GM20431 (cell line): ENCODE measurements around the gene XAB2.

ENCODE experiments used
- in situ Hi-C: fragments of 300-500 bp; cut with MseI, MboI; formaldehyde crosslinking; loops from one replicate; pipeline ENCODE4 v1.15.0; 2020; ENCODE audit warnings: low sequenced_read_pairs; ENCODE audit not compliant: unreplicated experiment

XAB2 gene

GRCh38 chr19:7636317-7636690 lies 7.0 kb upstream of the XAB2 start:
- in situ Hi-C loops = no loop called here

GRCh38 chr19:7635670-7636069 lies 6.3 kb upstream of the XAB2 start:
- in situ Hi-C loops = no loop called here

GRCh38 chr19:7633698-7634097 lies 4.4 kb upstream of the XAB2 start, which contains the start of gene PCP2:
TSS of gene PCP2 (minus strand) at chr19:7633719. CDS start at chr19:7633457, 262 bp downstream.
- in situ Hi-C loops = no loop called here

- in situ Hi-C loops = no loop called here
Observed at GRCh38 chr19:7632340-7633203, 3.2 kb upstream of the XAB2 start.

DNA sequence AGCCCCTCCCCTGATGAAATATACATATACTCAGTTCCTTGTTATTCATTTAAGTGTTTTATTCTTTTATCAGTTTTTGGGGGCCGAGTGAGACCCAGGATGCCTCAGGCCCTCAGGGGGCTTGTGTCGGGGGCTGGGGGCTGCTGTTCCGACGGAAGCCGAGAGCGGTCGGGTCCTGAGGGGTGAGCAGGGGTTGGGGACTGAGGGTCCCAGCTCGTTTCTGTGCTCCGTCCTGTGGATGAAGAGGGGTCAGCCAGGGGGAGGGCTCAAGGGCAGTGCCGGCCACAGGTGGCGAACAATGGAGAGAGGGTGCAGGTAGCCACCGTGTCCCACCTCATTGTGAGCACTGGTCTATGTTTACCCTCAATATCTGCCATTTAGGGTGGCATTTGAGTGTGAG lies 2.2 kb upstream of the XAB2 start:
- in situ Hi-C loops = no loop called here

DNA sequence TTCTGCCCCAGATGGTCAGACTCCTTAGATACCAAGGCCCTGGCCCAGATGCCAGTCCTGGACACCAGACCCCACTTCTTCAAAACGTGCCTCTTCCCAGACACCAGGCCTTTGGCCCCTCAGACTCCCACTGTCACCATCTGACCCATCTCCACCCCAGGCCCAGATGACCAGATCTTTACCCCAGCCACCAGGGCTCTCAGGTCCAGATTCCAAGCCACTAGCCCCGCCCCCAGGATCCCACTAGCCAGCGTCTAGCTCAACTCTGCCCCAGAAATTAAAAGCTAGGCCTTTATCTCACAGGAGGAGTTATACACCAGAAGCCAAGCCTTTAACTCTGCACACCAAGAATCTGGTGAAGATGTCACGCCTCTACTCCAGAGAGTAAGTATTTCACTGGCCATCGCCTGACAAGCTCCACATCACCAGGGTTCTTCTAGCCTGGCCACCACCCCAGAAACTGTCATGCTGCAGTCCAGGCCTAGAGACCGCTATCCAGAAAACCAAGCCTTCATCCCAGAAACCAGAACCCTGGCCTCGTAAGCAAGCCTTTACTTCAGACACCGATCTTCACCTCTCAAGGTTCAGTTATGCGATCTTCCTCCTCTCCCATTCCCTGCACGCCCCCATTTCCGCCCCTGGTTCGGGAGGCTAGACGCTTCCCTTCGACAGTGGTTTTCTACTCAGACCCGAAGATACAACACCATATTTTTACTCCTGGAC lies 595 bp downstream of the XAB2 start:
- in situ Hi-C loops = no loop called here

GRCh38 chr19:7627166-7627565 lies 2.2 kb downstream of the XAB2 start:
- in situ Hi-C loops = no loop called here

DNA sequence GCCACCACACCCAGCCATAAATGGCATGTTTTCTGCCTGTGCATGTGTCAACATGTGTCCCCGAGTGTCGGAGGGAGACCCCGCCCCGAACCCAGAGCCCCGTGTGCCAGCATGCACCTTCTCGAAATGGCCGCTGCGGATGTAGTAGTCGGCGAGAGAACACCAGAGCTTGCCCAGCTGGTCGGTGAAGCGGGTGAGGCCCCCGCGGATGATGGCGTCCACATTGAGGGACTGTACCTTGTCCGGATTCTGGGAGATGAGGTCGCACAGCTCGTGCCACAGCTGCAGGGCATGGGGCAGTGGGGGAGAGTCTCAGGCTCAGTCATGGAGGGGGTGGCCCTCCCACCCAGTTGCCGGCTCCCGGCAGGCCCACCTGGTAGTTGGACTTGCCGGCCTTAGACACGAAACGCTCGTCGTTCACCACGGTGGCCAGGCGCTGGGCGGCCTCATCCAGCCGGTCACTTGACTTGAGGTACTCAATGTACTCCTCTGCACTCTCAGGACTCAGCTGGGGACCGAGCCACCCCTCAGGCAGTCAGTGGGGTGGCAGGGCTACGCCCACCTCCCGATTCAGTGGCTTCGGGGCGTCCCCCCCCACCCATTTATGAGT lies 3.5 kb downstream of the XAB2 start:
- in situ Hi-C loops = no loop called here

DNA sequence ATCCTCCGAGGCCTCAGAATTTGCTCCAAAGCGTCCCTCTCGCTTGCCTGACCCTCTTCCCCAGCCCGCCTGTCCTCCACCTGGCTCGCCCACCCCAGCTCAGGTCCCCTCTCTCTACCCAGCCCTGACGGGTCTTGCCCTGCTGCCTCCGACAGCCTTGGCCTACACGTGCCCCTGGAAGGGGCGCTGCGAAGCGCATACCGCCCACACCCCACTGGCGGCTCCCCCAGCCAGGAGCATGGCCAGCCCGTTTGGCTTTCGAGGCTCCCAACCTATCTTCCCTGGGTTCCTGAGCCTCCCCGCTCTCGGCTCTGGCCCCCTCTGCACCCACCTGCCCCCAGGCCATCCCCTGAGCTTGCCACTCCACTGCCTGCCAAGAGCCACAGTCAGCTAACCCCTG lies 4.5 kb downstream of the XAB2 start:
- in situ Hi-C loops = no loop called here

GRCh38 chr19:7623725-7624603 lies 5.4 kb downstream of the XAB2 start:
- in situ Hi-C loops = no loop called here

- in situ Hi-C loops = no loop called here
Observed at GRCh38 chr19:7622933-7623685, 6.2 kb downstream of the XAB2 start.

DNA sequence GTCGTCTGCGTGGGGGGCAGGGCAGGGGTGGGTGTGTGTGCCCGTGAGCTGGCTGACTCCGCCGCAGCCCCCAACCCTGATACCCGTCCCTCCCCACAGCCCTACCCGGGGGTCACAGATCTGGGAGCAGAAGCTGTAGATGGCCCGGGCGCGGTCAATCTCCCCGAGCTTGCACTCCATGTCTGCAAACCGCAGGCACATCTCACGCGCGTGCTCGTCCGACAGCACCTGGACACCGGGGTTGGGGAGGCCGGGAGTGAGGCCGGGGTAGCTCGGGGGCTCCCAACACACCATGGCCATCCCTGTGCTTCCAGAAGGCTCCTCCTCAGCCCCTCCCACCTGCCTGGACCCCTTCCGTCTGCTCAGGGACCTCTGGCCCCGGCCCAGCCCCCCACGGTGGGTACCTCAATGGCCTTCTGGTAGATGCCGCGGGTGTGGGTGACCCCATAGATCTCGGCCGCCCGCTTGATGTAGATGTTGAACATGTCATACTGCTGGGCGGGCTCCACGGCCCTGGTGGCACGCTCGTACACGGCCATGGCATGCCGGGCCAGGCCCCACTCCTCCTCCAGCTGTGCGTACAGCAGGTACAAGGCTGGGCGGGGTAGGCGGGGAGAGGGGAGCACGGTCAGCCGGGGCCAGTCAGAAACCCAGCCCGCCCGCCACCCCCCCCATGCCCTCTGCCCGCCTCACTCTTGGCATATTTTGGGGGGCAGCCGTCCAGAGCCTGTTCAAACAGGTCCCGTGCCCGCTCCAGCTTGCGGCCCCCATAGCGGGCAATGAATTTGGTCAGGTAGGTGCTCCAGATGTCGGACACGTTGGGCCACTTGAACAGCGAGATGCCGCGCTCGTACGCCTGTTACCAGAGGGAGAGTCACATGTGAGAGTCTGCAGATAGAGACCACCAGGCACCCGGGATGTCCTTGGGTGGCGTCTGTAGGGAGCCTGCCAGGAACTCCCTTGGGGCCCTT lies 8.6 kb downstream of the XAB2 start:
- in situ Hi-C loops = no loop called here

GRCh38 chr19:7619671-7620441 lies 9.5 kb downstream of the XAB2 start:
- in situ Hi-C loops = no loop called here

- in situ Hi-C loops = no loop called here
Observed at GRCh38 chr19:7618771-7619510, 10.4 kb downstream of the XAB2 start.

DNA sequence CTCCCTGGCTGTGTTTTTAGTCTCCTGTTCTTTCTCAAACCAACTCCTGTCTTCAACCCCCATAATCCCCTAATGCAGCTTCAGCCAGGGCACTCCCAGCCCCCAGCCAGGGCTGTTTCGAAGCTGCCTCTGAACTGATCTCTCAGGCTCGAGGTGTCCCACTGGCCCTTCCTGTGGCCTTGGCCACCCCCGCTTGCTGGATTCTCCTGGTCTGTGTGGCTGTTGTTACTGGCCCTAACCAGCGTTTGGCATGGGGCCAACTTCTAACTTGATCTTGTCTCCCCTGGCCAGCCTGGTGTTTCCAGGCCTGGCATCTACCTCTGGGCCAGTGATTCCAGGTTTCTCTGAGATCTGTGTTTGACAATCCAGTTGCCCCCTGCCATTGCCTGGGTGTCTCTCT lies 11.0 kb downstream of the XAB2 start:
- in situ Hi-C loops = no loop called here

DNA sequence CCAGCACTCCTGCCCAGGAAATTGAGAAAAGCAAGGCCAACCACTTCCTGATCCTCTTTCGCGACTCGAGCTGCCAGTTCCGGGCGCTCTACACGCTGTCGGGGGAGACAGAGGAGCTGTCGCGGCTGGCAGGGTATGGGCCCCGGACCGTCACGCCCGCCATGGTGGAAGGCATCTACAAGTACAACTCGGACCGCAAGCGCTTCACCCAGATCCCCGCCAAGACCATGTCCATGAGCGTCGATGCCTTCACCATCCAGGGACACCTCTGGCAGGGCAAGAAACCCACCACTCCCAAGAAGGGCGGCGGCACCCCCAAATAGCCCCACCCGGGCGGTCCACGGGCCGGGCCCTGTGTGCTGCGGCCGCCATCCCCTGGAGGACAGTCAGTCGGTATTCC lies 11.6 kb downstream of the XAB2 start:
- in situ Hi-C loops = no loop called here

GRCh38 chr19:7617172-7617571 lies 12.2 kb downstream of the XAB2 start:
- in situ Hi-C loops = no loop called here
